Measurements from ENCODE around the gene SLC22A3. TPM values are rescaled to one million over a fixed set of nuclear protein-coding genes. Genes with fewer than 3 reads are reported as not detected.

Gene SLC22A3
- total RNA-seq, 1 donor from 2014 or later, result not detected

GRCh38 chr6:160431226-160431625, 83.0 kb downstream of the SLC22A3 start:
- TF ChIP-seq, protein P1, sequence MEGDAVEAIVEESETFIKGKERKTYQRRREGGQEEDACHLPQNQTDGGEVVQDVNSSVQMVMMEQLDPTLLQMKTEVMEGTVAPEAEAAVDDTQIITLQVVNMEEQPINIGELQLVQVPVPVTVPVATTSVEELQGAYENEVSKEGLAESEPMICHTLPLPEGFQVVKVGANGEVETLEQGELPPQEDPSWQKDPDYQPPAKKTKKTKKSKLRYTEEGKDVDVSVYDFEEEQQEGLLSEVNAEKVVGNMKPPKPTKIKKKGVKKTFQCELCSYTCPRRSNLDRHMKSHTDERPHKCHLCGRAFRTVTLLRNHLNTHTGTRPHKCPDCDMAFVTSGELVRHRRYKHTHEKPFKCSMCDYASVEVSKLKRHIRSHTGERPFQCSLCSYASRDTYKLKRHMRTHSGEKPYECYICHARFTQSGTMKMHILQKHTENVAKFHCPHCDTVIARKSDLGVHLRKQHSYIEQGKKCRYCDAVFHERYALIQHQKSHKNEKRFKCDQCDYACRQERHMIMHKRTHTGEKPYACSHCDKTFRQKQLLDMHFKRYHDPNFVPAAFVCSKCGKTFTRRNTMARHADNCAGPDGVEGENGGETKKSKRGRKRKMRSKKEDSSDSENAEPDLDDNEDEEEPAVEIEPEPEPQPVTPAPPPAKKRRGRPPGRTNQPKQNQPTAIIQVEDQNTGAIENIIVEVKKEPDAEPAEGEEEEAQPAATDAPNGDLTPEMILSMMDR (IDR thresholded peaks at IDR 0.05), result no peak
- ChIA-PET POLR2A (no interaction called here), CTCF (no interaction called here)
- H3K36me3 Mint-ChIP-seq (ENCODE audit: low read depth), result no peaks in the 10 kb centered on the region
- no peak for DNase-seq
- no peak overlapping the region for H3K27ac Mint-ChIP-seq
- no peak overlapping the region for H3K4me3 Mint-ChIP-seq
- H3K9me3 Mint-ChIP-seq, result no peaks in the 10 kb centered on the region
- intact Hi-C loops (cut with micrococcal nuclease), result no loop called here
- H3K4me1 Mint-ChIP-seq, result no peaks in the 10 kb centered on the region
- peaks cover 32% of the 10 kb centered on the region for H3K27me3 Mint-ChIP-seq
- ATAC-seq (ENCODE audit: low read depth), result no peak

DNA sequence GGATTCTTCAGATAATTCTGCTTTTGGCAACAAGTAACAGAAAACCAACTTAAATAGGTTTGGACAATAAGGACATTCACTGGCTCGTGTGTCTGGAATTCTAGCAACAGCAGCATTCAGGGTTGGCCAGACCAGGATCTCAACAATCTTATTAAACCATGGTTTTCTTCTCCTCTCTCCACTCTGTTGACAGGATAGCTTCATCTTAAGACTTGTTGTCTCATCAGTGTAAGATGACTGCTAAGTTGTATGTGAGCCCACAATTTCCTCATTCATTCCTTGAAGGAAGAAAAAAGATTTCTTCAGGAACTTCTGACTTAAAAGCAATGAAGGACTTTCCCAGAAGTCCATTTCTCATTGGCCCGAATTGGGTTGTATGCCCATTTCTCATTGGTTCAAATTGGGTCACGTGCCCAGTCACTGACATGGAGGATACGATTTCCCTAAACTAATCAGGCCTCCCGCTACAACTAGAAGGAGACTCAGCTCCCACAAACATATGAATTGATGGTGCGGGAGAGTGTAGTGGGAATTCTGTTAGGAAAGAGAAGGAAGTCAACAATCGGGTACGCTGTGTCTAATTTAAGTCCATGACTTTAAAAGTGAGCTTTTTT, 83.7 kb downstream of the SLC22A3 start:
- H3K27ac Mint-ChIP-seq, result no peak overlapping the region
- CTCF ChIA-PET, result no interaction called here
- TF ChIP-seq, protein P1 (IDR thresholded peaks at IDR 0.05), result no peak
- H3K4me1 Mint-ChIP-seq, result no peaks in the 10 kb centered on the region
- H3K9me3 Mint-ChIP-seq, result no peaks in the 10 kb centered on the region
- POLR2A ChIA-PET, result no interaction called here
- no peak for ATAC-seq (ENCODE audit: low read depth)
- H3K27me3 Mint-ChIP-seq, result peaks cover 29% of the 10 kb centered on the region
- intact Hi-C loops (cut with micrococcal nuclease), result no loop called here
- no peak overlapping the region for H3K4me3 Mint-ChIP-seq
- no peak for DNase-seq
- no peaks in the 10 kb centered on the region for H3K36me3 Mint-ChIP-seq (ENCODE audit: low read depth)

DNA sequence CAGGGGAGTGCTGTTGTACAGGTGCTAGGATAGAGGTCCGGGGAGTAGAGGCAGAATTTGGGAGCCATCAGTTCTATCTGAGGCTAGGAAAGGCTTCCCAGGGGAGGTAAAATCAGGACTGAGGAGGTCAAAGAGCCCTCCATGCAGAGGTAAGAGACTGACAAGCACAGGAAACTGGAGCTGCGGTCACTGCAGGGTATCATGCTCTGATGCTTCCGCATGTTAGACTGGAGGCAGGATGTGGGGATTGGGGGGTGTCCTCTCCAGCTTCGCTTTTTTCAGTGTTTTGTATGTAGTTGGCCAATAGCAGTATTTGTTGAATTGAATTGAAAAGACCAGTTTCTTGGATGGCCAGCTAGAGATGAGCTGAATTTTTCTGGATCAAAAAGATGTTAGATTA, 87.8 kb downstream of the SLC22A3 start:
- ChIA-PET CTCF (no interaction called here), POLR2A (no interaction called here)
- ATAC-seq (ENCODE audit: low read depth), result no peak
- Mint-ChIP-seq H3K4me1 (no peaks in the 10 kb centered on the region), H3K27me3 (peaks cover 32% of the 10 kb centered on the region), H3K4me3 (no peak overlapping the region), H3K9me3 (no peaks in the 10 kb centered on the region), H3K27ac (no peak overlapping the region), H3K36me3 (ENCODE audit: low read depth) (no peaks in the 10 kb centered on the region)
- DNase-seq, result no peak
- TF ChIP-seq, protein P1 (IDR thresholded peaks at IDR 0.05), result no peak
- intact Hi-C loops (cut with micrococcal nuclease), result no loop called here

GRCh38 chr6:160437154-160437553, 89.0 kb downstream of the SLC22A3 start:
- no peak for DNase-seq
- Mint-ChIP-seq H3K4me1 (no peaks in the 10 kb centered on the region), H3K36me3 (ENCODE audit: low read depth) (no peaks in the 10 kb centered on the region), H3K27me3 (peaks cover 33% of the 10 kb centered on the region), H3K4me3 (no peak overlapping the region), H3K27ac (no peak overlapping the region), H3K9me3 (no peaks in the 10 kb centered on the region)
- TF ChIP-seq, protein P1 (IDR thresholded peaks at IDR 0.05), result no peak
- POLR2A ChIA-PET, result no interaction called here
- CTCF ChIA-PET, result no interaction called here
- intact Hi-C loops (cut with micrococcal nuclease), result no loop called here
- ATAC-seq (ENCODE audit: low read depth), result no peak

DNA sequence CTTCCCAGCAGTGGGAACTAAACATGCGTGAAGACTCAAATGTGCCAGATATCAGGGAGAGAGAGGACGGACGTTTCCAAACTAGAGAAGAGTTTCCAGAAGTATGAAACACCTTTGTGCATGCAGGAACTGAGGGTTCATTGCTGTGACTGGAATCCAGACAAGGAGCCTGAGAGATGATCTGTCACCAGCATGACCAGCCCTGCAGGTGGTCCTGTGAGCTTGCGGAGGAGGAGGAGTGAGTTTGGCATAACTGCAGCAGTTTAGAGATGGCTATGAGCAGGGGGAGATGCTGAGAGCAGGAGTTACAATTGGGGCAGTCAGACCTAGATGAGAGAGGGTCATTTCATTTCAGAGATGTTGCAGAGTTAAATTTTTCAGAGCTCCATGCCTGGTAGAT, 89.6 kb downstream of the SLC22A3 start:
- CTCF ChIA-PET, result no interaction called here
- no peak overlapping the region for H3K4me3 Mint-ChIP-seq
- no peaks in the 10 kb centered on the region for H3K4me1 Mint-ChIP-seq
- TF ChIP-seq, protein P1 (IDR thresholded peaks at IDR 0.05), result no peak
- no peak overlapping the region for H3K27ac Mint-ChIP-seq
- POLR2A ChIA-PET, result no interaction called here
- peaks cover 38% of the 10 kb centered on the region for H3K27me3 Mint-ChIP-seq
- DNase-seq (no peak), ATAC-seq (ENCODE audit: low read depth) (no peak)
- intact Hi-C loops (cut with micrococcal nuclease), result no loop called here
- no peaks in the 10 kb centered on the region for H3K9me3 Mint-ChIP-seq
- H3K36me3 Mint-ChIP-seq (ENCODE audit: low read depth), result no peaks in the 10 kb centered on the region
